Subcutaneous adipose tissue (tissue), 4 donors: ENCODE data around the gene ZNF273. TPM values are rescaled to one million over a fixed set of nuclear protein-coding genes. Genes with fewer than 3 reads are reported as not detected.

Experiments
- total RNA-seq, 4 donors: library from RNA; depleted of rRNA; stranded (reverse); fragments of >200 nt; gene quantifications; one replicate each; pipeline ENCODE4 v1.1.0, GENCODE V29; 2016
- TF ChIP-seq, protein P1 (sequence below): fragments of 450-650 bp; IDR thresholded peaks from one replicate; pipeline ENCODE4 v1.5.1; 2016; ENCODE audit warnings: low read depth, mild to moderate bottlenecking, control low read depth, antibody characterized with exemption, moderate library complexity

ZNF273 gene
- total RNA-seq, 4 donors from 2014 or later = 4.4 to 8.1 (median 6.8) TPM

DNA sequence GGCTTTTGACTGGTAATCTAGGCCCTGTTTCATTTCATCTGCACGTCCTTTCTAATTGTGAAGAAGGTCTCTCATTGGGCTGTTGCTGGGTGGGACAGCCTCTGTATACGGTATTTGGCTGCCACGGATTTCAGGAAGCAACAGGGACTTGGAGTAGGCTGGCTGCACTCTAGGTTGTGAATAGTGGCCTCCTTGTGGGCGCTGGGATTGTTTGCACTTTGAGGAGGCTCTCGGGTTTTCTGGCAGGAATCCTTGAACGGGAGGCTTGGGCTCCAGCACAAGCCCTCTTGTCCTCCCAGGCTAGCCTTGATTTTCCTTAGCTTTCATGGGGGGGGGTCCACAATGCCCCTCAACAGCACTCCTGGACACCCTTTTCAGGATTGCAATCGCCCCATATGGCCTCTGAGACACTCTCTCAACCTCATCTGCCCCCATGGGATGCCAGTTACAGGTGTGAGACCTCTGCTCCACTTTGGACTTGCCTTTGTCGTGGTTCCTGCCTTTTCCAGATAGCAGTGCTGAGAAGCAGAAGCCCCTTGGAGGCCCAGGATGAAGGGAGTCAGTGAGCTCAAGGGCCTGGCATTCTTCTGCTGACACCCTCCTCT is 33.9 kb upstream of the ZNF273 start:
- TF ChIP-seq, protein P1, sequence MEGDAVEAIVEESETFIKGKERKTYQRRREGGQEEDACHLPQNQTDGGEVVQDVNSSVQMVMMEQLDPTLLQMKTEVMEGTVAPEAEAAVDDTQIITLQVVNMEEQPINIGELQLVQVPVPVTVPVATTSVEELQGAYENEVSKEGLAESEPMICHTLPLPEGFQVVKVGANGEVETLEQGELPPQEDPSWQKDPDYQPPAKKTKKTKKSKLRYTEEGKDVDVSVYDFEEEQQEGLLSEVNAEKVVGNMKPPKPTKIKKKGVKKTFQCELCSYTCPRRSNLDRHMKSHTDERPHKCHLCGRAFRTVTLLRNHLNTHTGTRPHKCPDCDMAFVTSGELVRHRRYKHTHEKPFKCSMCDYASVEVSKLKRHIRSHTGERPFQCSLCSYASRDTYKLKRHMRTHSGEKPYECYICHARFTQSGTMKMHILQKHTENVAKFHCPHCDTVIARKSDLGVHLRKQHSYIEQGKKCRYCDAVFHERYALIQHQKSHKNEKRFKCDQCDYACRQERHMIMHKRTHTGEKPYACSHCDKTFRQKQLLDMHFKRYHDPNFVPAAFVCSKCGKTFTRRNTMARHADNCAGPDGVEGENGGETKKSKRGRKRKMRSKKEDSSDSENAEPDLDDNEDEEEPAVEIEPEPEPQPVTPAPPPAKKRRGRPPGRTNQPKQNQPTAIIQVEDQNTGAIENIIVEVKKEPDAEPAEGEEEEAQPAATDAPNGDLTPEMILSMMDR = no peak

DNA sequence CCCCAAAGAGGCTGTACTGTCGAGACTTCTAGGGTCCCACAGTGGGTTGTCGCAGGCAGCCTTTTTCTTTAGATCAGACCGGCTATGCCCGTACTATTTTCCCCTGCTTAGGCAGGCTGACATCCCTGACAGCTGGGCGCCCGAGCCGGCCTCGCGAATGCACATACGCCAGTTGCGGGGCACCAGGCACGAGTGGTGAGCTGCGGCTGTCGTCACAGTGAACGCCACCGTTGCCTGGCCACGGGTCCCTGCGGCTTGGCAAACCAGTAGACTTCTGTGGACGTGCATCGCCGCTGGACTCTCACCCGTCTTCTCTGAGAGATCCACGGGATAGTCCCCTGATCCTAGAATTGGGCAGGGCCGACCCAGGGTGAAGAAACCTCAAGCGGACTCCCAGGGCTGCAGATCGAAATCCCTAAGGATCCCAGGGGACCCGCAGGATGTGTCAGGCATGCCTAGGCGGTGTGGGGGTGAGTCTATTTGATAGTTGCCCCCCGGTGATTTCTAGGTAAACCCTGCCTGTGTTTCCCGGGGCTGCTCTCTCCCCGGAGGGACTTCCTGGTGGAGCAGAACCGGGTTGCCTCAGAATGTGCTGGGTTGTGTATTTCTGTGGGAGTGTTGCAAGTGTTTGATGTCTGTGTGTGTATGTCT is 33.0 kb upstream of the ZNF273 start:
- TF ChIP-seq, protein P1 = no peak

DNA sequence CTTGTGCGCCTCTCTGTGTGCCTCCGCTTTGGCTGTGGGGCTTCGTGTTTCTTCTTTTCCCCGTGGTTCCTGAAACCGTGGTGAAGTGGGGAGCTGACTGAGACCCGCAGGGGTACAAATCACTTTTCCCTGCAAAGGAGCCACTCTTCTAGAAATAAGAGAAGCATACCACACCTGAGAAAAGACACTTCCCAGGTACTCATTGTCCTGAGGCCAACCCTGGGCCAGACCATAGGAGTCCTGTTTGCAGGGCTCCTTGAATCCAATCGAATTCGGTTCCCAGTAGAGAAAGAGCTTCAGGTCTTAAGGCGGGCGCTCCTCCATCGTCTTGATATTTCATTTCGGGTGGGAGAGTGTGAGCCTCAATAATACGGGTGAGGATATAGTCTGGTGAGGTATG is 32.4 kb upstream of the ZNF273 start:
- TF ChIP-seq, protein P1 = no peak

DNA sequence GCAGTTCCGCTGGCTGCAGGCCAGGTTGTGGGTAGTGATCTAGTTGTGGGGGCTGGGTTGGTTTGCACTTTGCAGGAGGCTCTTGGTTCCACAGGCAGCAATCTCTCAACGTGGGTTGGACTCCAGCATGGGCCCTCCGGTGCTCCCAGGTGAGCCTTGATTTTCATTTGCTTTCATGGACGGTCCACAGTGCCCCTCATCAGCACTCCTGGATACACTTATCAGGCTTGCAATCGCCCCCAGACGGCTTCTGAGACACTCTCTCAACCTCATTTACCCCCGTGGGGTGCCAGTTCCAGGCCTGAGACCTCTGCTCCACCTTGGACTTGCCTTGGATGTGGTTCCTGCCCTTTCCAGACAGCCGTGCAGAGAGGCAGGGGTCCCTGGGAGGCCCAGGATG is 31.3 kb upstream of the ZNF273 start:
- TF ChIP-seq, protein P1 = no peak

DNA sequence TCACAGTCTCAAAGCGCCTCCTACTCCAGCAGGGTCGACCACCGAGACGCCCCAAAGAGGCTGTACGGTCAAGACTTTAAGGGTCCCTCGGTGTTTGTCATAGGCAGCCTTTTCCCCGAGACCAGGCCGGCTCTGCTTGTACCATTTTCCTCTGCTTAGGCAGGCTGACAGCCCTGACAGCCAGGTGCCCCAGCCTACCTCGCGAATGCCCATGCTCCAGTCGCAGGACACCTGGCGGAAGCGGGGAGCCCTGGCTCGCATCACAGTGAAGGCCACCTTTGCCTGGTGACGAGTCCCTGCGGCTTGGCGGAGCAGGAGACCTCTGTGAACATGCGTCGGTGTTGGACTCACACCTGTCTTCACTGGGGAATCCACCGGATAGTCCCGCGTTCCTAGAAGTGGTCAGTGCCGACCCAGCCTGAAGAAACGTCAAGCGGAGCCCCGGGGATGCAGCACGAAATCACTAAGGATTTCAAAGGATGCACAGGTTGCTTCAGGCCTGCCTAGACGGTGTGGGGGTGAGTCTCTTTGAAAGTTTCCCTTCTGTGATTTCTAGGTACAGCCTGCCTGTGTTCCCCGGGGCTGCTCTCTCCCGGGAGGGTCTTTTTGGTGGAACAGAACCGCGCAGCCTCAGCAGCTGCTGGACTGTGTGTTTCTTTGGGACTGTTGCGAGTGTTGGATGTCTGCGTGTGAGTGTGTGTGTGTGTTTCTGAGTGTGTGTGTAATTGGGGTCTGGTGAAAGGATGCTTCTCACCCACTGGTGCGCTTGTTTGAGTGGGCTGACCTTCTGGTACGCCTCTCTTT is 30.5 kb upstream of the ZNF273 start:
- TF ChIP-seq, protein P1 = no peak

DNA sequence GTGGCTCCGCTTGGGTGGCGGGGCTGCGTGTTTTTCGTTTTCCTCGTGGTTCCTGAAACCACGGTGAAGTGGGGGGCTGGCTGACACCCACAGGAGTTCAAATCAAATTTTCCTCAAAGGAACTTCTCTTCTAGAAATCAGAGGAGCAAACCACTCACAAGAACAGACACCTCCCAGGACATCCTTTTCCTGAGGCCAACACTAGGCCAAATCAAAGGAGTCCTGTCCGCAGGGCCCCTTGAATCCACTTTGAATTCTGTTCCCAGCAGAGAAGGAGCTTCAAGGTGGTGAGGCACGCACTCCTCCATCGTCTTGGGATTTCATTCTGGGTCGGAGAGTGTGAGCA is 29.9 kb upstream of the ZNF273 start:
- TF ChIP-seq, protein P1 = no peak

DNA sequence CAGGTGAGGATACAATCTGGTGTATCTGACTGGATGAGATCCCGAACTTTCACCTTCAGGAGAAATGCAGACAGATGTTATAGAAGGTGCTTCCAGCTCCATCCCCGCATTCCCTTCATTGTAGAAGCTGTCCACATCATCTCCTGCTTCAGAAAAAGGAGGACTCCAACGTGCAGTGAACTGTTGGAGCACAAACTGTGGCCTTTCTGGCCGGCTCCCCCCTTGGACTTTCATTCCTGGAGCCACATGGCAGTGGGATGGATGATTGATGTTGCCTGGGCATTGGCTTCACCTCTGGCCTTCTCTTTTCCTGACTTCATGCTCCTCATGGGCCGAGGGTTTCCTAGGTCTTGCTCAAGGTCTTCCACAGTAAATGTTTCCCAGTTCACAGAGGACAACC is 29.6 kb upstream of the ZNF273 start:
- TF ChIP-seq, protein P1 = no peak
